ENCODE data around the gene OSBPL7. TPM values are rescaled to one million over a fixed set of nuclear protein-coding genes. Genes with fewer than 3 reads are reported as not detected.

Gene OSBPL7
- total RNA-seq, 1 experiment from 2014 or later: 20.5 TPM

DNA sequence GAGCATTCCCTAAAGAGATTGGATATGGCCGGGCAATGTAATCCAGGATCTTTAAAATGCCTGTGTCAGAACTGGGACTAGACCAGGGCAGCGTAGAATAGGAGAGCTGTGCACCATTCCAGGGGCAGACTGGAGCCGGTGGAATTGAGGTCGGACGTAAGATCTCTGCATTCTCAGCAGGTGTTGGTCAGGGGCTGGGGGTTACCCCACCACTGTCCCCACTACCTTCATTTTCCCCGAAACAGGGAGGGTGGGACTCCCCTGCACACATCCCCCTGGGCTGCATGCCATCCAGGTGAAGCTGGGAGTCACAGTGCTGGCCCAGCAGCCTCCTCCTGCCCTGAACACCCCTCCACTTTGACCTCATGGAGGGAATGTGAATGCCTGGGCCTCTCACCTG, 17.8 kb downstream of the OSBPL7 start:
- no TSS peak for BruUV-seq (replicated peaks)
- POLR2A ChIA-PET: no interaction called here
- CTCF ChIA-PET: no interaction called here

More for the DNA sequence above, 17.8 kb downstream of the OSBPL7 start:
- TF ChIP-seq, protein P1, sequence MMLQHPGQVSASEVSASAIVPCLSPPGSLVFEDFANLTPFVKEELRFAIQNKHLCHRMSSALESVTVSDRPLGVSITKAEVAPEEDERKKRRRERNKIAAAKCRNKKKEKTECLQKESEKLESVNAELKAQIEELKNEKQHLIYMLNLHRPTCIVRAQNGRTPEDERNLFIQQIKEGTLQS (IDR thresholded peaks at IDR 0.05): no peak
- TF ChIP-seq POLR2A (IDR thresholded peaks at IDR 0.05; ENCODE audit: borderline replicate concordance, extremely low read depth, insufficient read depth, insufficient read length) (no peak), ELF1 (IDR thresholded peaks at IDR 0.05; ENCODE audit: borderline replicate concordance, low read depth) (no peak), YY1 (IDR thresholded peaks at IDR 0.05; ENCODE audit: extremely low read depth, insufficient replicate concordance, low read depth, low read length) (no peak), ZFX (IDR thresholded peaks at IDR 0.05) (no peak), EZH2 (IDR thresholded peaks at IDR 0.05) (no peak), TCF7L2 (IDR thresholded peaks at IDR 0.05; ENCODE audit: borderline replicate concordance, extremely low read depth, insufficient read depth, insufficient read length) (no peak), SP1 (IDR thresholded peaks at IDR 0.05; ENCODE audit: low read depth) (no peak), ZNF274 (IDR thresholded peaks at IDR 0.05; ENCODE audit: low read depth, low read length) (no peak), JUND (IDR thresholded peaks at IDR 0.05) (no peak)
- TF ChIP-seq, protein P2, sequence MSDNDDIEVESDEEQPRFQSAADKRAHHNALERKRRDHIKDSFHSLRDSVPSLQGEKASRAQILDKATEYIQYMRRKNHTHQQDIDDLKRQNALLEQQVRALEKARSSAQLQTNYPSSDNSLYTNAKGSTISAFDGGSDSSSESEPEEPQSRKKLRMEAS (IDR thresholded peaks at IDR 0.05): no peak
- TF ChIP-seq, protein P3, sequence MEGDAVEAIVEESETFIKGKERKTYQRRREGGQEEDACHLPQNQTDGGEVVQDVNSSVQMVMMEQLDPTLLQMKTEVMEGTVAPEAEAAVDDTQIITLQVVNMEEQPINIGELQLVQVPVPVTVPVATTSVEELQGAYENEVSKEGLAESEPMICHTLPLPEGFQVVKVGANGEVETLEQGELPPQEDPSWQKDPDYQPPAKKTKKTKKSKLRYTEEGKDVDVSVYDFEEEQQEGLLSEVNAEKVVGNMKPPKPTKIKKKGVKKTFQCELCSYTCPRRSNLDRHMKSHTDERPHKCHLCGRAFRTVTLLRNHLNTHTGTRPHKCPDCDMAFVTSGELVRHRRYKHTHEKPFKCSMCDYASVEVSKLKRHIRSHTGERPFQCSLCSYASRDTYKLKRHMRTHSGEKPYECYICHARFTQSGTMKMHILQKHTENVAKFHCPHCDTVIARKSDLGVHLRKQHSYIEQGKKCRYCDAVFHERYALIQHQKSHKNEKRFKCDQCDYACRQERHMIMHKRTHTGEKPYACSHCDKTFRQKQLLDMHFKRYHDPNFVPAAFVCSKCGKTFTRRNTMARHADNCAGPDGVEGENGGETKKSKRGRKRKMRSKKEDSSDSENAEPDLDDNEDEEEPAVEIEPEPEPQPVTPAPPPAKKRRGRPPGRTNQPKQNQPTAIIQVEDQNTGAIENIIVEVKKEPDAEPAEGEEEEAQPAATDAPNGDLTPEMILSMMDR (IDR thresholded peaks at IDR 0.05 in 2 of 3, conservative IDR thresholded peaks at IDR 0.05 in 1 of 3; ENCODE audit: borderline replicate concordance in 1 of 3, insufficient read depth in 1 of 3, low read depth in 2 of 3, low read length in 2 of 3): no peak
- TF ChIP-seq, protein P4, sequence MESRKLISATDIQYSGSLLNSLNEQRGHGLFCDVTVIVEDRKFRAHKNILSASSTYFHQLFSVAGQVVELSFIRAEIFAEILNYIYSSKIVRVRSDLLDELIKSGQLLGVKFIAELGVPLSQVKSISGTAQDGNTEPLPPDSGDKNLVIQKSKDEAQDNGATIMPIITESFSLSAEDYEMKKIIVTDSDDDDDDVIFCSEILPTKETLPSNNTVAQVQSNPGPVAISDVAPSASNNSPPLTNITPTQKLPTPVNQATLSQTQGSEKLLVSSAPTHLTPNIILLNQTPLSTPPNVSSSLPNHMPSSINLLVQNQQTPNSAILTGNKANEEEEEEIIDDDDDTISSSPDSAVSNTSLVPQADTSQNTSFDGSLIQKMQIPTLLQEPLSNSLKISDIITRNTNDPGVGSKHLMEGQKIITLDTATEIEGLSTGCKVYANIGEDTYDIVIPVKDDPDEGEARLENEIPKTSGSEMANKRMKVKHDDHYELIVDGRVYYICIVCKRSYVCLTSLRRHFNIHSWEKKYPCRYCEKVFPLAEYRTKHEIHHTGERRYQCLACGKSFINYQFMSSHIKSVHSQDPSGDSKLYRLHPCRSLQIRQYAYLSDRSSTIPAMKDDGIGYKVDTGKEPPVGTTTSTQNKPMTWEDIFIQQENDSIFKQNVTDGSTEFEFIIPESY (IDR thresholded peaks at IDR 0.05; ENCODE audit: extremely low read depth, insufficient replicate concordance, low read length): no peak
- ATAC-seq (no peak), DNase-seq (ENCODE audit: low read depth, low spot score) (no peak)
- Histone ChIP-seq H2AFZ (ENCODE audit: low read depth, low read length, poor library complexity, severe bottlenecking) (no peak overlapping the region), H3K4me3 (replicated peaks in 1 of 2; ENCODE audit: low read depth in 1 of 2, low read length in 2 of 2) (no peak overlapping the region), H3K4me2 (ENCODE audit: low read length) (no peak overlapping the region), H3K36me3 (ENCODE audit: control insufficient read depth in 1 of 2, insufficient read depth in 2 of 2, low read length in 2 of 2) (peaks cover 4 to 5% of the 10 kb centered on the region in 2 experiments; a peak in 2 of 4 replicates), H3K9me3 (ENCODE audit: control insufficient read depth in 1 of 2, insufficient read depth in 1 of 2, low read depth in 1 of 2, low read length in 2 of 2) (no peaks in the 10 kb centered on the region), H3K9ac (ENCODE audit: low read length) (no peak overlapping the region), H3K79me2 (ENCODE audit: insufficient read depth, low read length) (no peaks in the 10 kb centered on the region), H4K20me1 (ENCODE audit: insufficient read depth) (no peaks in the 10 kb centered on the region), H3K4me1 (ENCODE audit: control insufficient read depth in 1 of 2, insufficient read depth in 2 of 2, low read length in 2 of 2) (no peaks in the 10 kb centered on the region), H3K9me2 (ENCODE audit: insufficient read depth) (no peaks in the 10 kb centered on the region), H3K27ac (ENCODE audit: low read depth, low read length) (no peak overlapping the region), H3K27me3 (ENCODE audit: insufficient read depth, low read length) (peaks cover 11% of the 10 kb centered on the region; the same call in 1 of the 2 replicates)
- RAD21 ChIA-PET (ENCODE audit: low non-redundant PET in 1 of 2, low total read pairs in 2 of 2, uncharacterized antibody in 2 of 2, unreplicated experiment in 2 of 2): no interaction called here
- intact Hi-C loops (cut with micrococcal nuclease): loop anchor here (5.0 kb wide), 1 partner anchor 71 kb away; the partner anchor contains the start of gene TBX21

Data from HCT116 (cell line).